HEK293 (cell line): ENCODE results near the gene CFL1.

Experiments used
- CTCF ChIP-seq: fragments of 450-650 bp; formaldehyde crosslinking; IDR thresholded peaks from 2 replicates; pipeline ENCODE4 v1.5.1; 2016; ENCODE audit warnings: missing biosample characterization, missing genetic modification characterization
- IKZF3 ChIP-seq: fragments of 450-650 bp; IDR thresholded peaks from 2 replicates; pipeline ENCODE4 v1.5.0; 2018; ENCODE audit warnings: missing biosample characterization, mild to moderate bottlenecking, missing genetic modification characterization, moderate library complexity
- REPIN1 ChIP-seq: fragments of 450-650 bp; formaldehyde crosslinking; IDR thresholded peaks from 2 replicates; pipeline ENCODE4 v1.5.1; 2017; ENCODE audit warnings: missing biosample characterization, missing genetic modification characterization, low read depth
- SP7 ChIP-seq: fragments of 450-650 bp; formaldehyde crosslinking; IDR thresholded peaks from 2 replicates; pipeline ENCODE4 v1.5.1; 2016; ENCODE audit warnings: missing biosample characterization, missing genetic modification characterization
- TCF7L2 ChIP-seq: IDR thresholded peaks from 2 replicates; pipeline ENCODE4 v1.6.1; 2011; ENCODE audit warnings: low read depth, mild to moderate bottlenecking, inconsistent platforms, low read length, moderate library complexity, borderline replicate concordance
- ZBTB10 ChIP-seq: fragments of 450-650 bp; formaldehyde crosslinking; IDR thresholded peaks from 2 replicates; pipeline ENCODE4 v1.5.1; 2016; ENCODE audit warnings: missing biosample characterization, missing genetic modification characterization
- ZBTB20 ChIP-seq: fragments of 450-650 bp; formaldehyde crosslinking; IDR thresholded peaks from 2 replicates; pipeline ENCODE4 v1.5.1; 2016; ENCODE audit warnings: missing biosample characterization, missing genetic modification characterization
- ZBTB8A ChIP-seq: fragments of 450-650 bp; formaldehyde crosslinking; IDR thresholded peaks from 2 replicates; pipeline ENCODE4 v1.5.1; 2016; ENCODE audit warnings: missing biosample characterization, missing genetic modification characterization
- ZNF112 ChIP-seq: fragments of 450-650 bp; formaldehyde crosslinking; IDR thresholded peaks from 2 replicates; pipeline ENCODE4 v1.5.0; 2017; ENCODE audit warnings: missing biosample characterization, missing genetic modification characterization
- ZNF239 ChIP-seq: fragments of 450-650 bp; formaldehyde crosslinking; IDR thresholded peaks from 2 replicates; pipeline ENCODE4 v1.5.1; 2016; ENCODE audit warnings: missing biosample characterization, missing genetic modification characterization
- ZNF488 ChIP-seq: fragments of 450-650 bp; formaldehyde crosslinking; IDR thresholded peaks from 2 replicates; pipeline ENCODE4 v1.5.1; 2016; ENCODE audit warnings: missing biosample characterization, missing genetic modification characterization
- ZNF571 ChIP-seq: fragments of 450-650 bp; formaldehyde crosslinking; IDR thresholded peaks from 2 replicates; pipeline ENCODE4 v1.5.0; 2017; ENCODE audit warnings: missing biosample characterization, missing genetic modification characterization
- ZNF692 ChIP-seq: fragments of 450-650 bp; formaldehyde crosslinking; IDR thresholded peaks from 2 replicates; pipeline ENCODE4 v1.5.1; 2016; ENCODE audit warnings: missing biosample characterization, missing genetic modification characterization
- ZNF701 ChIP-seq: fragments of 450-650 bp; formaldehyde crosslinking; IDR thresholded peaks from 2 replicates; pipeline ENCODE4 v1.5.1; 2016; ENCODE audit warnings: missing biosample characterization, missing genetic modification characterization
- TF ChIP-seq, protein P1 (sequence below): fragments of 450-650 bp; formaldehyde crosslinking; conservative IDR thresholded peaks from 2 replicates; pipeline ENCODE4 v1.5.1; 2016; ENCODE audit warnings: low read depth, missing biosample characterization, missing genetic modification characterization
- TF ChIP-seq, protein P2 (sequence below): fragments of 450-650 bp; formaldehyde crosslinking; IDR thresholded peaks from 2 replicates; pipeline ENCODE4 v1.5.1; 2017; ENCODE audit warnings: missing biosample characterization, missing genetic modification characterization
- TF ChIP-seq, protein P3 (sequence below): fragments of 450-650 bp; formaldehyde crosslinking; IDR thresholded peaks from 2 replicates; pipeline ENCODE4 v1.5.1; 2016; ENCODE audit warnings: missing biosample characterization, missing genetic modification characterization

The CFL1 gene

DNA sequence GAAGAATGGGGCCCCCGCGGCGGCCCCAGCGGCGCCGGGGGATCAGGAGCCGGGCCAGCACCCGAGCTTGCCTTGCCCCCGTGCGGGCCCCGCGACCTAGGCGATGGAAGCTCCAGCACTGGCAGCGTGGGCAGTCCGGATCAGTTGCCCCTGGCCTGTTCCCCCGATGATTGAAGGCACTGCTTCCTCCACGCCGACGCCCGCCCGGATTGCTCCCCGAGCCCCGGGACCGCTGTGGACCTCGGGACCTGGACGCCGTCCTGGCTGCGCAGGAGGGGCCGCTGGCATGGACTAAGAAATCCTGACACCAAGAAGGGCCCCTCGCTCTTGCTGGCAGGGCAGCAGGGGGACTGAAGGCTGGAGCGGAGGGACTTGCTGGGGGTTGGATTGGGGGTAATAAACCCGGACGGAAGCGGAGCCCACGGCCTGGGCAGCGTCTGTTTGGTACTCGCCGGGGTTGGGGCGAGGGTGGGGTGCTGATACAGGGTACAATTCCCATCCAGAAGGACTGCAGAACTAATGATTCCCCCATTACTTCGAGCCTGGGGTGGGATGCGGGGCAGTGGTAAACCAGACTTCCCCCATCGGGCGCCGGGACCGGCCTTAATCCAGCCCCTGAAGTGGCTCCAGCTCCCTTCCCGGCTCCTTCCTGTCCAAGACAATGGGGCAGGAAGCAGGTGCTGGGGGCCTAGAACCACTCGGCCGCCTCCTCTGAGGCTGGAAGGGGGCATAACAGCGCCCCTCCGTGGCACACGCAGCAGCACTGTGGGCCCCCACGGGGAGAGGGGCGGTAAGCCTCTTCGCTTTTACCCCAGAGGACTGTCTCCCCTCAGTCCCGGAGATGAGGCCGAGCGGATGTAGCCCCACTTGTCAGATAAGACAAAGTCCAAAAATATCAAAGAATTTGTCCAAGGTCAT lies 33.5 kb upstream of the CFL1 start (continued):
- TF ChIP-seq CTCF (tag by site-specific recombination): peak; percentile 74
- TF ChIP-seq SP7 (tag by site-specific recombination): 0 out of 2 replicates have a peak, but pooled peaks have one; percentile 10
- no peak for TF ChIP-seq REPIN1 (tag by site-specific recombination)
- TF ChIP-seq, protein P1, sequence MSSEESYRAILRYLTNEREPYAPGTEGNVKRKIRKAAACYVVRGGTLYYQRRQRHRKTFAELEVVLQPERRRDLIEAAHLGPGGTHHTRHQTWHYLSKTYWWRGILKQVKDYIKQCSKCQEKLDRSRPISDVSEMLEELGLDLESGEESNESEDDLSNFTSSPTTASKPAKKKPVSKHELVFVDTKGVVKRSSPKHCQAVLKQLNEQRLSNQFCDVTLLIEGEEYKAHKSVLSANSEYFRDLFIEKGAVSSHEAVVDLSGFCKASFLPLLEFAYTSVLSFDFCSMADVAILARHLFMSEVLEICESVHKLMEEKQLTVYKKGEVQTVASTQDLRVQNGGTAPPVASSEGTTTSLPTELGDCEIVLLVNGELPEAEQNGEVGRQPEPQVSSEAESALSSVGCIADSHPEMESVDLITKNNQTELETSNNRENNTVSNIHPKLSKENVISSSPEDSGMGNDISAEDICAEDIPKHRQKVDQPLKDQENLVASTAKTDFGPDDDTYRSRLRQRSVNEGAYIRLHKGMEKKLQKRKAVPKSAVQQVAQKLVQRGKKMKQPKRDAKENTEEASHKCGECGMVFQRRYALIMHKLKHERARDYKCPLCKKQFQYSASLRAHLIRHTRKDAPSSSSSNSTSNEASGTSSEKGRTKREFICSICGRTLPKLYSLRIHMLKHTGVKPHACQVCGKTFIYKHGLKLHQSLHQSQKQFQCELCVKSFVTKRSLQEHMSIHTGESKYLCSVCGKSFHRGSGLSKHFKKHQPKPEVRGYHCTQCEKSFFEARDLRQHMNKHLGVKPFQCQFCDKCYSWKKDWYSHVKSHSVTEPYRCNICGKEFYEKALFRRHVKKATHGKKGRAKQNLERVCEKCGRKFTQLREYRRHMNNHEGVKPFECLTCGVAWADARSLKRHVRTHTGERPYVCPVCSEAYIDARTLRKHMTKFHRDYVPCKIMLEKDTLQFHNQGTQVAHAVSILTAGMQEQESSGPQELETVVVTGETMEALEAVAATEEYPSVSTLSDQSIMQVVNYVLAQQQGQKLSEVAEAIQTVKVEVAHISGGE: peak; percentile 60
- TF ChIP-seq IKZF3 (tag by site-specific recombination): peak; percentile 74
- no peak for TF ChIP-seq ZNF488 (tag by site-specific recombination)
- TF ChIP-seq, protein P2, sequence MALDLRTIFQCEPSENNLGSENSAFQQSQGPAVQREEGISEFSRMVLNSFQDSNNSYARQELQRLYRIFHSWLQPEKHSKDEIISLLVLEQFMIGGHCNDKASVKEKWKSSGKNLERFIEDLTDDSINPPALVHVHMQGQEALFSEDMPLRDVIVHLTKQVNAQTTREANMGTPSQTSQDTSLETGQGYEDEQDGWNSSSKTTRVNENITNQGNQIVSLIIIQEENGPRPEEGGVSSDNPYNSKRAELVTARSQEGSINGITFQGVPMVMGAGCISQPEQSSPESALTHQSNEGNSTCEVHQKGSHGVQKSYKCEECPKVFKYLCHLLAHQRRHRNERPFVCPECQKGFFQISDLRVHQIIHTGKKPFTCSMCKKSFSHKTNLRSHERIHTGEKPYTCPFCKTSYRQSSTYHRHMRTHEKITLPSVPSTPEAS: no peak
- TF ChIP-seq ZNF701 (tag by site-specific recombination): no peak
- no peak for TF ChIP-seq ZNF571
- TF ChIP-seq ZBTB10 (tag by site-specific recombination): no peak
- TF ChIP-seq ZBTB8A (tag by site-specific recombination): peak; percentile 61
- peak; percentile 91 for TF ChIP-seq ZNF692 (tag by site-specific recombination)
- TF ChIP-seq ZBTB20 (tag by site-specific recombination): peak; percentile 59; the same call in 1 of the 2 replicates
- TF ChIP-seq, protein P3, sequence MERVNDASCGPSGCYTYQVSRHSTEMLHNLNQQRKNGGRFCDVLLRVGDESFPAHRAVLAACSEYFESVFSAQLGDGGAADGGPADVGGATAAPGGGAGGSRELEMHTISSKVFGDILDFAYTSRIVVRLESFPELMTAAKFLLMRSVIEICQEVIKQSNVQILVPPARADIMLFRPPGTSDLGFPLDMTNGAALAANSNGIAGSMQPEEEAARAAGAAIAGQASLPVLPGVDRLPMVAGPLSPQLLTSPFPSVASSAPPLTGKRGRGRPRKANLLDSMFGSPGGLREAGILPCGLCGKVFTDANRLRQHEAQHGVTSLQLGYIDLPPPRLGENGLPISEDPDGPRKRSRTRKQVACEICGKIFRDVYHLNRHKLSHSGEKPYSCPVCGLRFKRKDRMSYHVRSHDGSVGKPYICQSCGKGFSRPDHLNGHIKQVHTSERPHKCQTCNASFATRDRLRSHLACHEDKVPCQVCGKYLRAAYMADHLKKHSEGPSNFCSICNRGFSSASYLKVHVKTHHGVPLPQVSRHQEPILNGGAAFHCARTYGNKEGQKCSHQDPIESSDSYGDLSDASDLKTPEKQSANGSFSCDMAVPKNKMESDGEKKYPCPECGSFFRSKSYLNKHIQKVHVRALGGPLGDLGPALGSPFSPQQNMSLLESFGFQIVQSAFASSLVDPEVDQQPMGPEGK: peak; percentile 73
- no peak for TF ChIP-seq ZNF239 (tag by site-specific recombination)
- no peak for TF ChIP-seq TCF7L2
- no peak for TF ChIP-seq ZNF112 (tag by site-specific recombination)
